ENCODE data around the gene IPO5.

GRCh38 chr13:97951376-97951775, 2.1 kb upstream of the IPO5 start:
- TF ChIP-seq CTCF (conservative IDR thresholded peaks at IDR 0.05): no peak
- no peak for TF ChIP-seq EZH2 (IDR thresholded peaks at IDR 0.05; ENCODE audit: low read depth)
